Measurements from ENCODE around the gene NLRP6. TPM values are rescaled to one million over a fixed set of nuclear protein-coding genes. Genes with fewer than 3 reads are reported as not detected.

NLRP6 gene
- total and polyA plus RNA-seq, 2 of the 4 experiments (the other 2 are of a cell fraction), result not detected

DNA sequence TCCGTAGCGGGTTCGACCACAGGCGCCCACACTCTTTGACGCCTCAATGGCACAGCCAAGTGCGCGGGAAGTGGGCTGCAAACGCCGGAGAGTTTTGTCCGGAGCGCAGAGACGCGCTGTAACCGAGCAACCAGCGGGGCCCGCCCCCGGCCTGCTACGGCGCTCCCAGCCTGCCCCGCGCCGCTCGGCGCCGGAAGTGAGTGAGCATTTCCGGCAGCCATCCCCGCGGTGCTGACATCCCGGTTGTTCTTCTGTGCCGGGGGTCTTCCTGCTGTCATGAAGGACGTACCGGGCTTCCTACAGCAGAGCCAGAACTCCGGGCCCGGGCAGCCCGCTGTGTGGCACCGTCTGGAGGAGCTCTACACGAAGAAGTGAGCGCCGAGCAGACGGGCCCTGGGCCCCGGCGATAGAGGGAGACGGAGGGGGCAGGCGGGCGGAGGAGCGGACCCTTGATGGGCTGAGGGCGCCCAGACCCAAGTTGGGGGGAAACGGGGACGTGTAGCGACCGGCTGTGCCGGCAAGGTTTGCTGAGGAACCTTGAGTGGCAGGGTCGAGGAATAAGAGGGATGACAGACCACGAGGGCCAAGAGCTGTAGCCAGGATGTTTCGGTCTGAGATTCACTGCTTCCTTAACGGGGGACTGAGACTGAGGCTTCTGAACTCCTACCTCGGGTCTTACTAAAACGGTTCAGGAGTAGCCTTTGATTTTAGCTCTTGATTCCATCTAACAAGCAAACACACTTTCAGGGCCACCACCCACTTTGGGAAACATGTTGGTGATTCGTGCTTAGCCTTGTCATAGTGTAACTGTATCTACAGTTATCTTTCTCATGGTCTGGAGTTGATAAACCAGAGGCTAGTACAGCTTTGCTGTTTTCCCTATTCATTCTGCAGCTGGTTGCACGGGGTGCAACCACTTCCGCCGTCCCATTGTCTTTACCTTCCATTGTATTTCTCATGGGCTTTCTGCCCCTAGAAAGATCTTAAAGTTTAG, 41.1 kb upstream of the NLRP6 start, which contains the start of gene PSMD13:
PSMD13 (plus strand) TSS at position 203 of the 994 bp plus-strand sequence; CDS start at position 277, 74 bp downstream.
- Histone ChIP-seq H3K27ac (ENCODE audit: insufficient read depth, low read length) (peak within 1 kb of the TSS; percentile 85), H3K23ac (ENCODE audit: low read depth, low read length) (peak within 1 kb of the TSS; percentile 98), H4K20me1 (ENCODE audit: insufficient read depth, low read length) (peaks cover 11% of the 10 kb centered on the region), H3K14ac (replicated peaks; ENCODE audit: low read depth, low read length) (peak within 1 kb of the TSS; percentile 99), H3K9ac (ENCODE audit: low read depth, low read length) (peak within 1 kb of the TSS; percentile 87), H2AFZ (replicated peaks; ENCODE audit: low read length, poor library complexity) (peak within 1 kb of the TSS; percentile 98), H2BK15ac (ENCODE audit: low read depth, low read length) (0 out of 3 replicates have a peak within 1 kb of the TSS, but pooled peaks have one; percentile 30), H3K9me1 (ENCODE audit: insufficient read depth, low read length) (0 out of 2 replicates have a peak, but pooled peaks cover 5% of the 10 kb centered on the region), H3K79me1 (ENCODE audit: low read depth in 1 of 2, low read length in 2 of 2) (peaks cover 18 to 57% of the 10 kb centered on the region in 2 experiments), H3K4me1 (ENCODE audit: control insufficient read depth, insufficient read depth, low read length) (peaks cover 2% of the 10 kb centered on the region), H2BK5ac (ENCODE audit: low read depth, low read length, poor library complexity, severe bottlenecking) (peak within 1 kb of the TSS; percentile 84), H3K36me3 (ENCODE audit: control insufficient read depth, insufficient read depth, low read length) (peaks cover 8% of the 10 kb centered on the region; the same call in 1 of the 2 replicates), H4K91ac (ENCODE audit: insufficient read depth, low read depth, low read length) (peak within 1 kb of the TSS; percentile 68), H2AK5ac (ENCODE audit: low read depth, low read length) (peak within 1 kb of the TSS; percentile 84), H3K4ac (ENCODE audit: low read depth, low read length) (peak within 1 kb of the TSS; percentile 88), H3K4me3 (ENCODE audit: insufficient read depth, low read depth, low read length) (peak within 1 kb of the TSS; percentile 88), H3K27me3 (ENCODE audit: control insufficient read depth, insufficient read depth, low read length) (no peaks in the 10 kb centered on the region), H3K56ac (ENCODE audit: extremely low read depth, insufficient read depth, low read length) (peak within 1 kb of the TSS; percentile 86), H3K9me3 (ENCODE audit: control insufficient read depth, insufficient read depth, low read length) (no peaks in the 10 kb centered on the region), H4K8ac (ENCODE audit: low read depth in 2 of 2, low read length in 2 of 2) (peak within 1 kb of the TSS; percentile 83 to 92), H3K4me2 (ENCODE audit: low read depth, low read length) (peak within 1 kb of the TSS; percentile 98), H2BK20ac (ENCODE audit: low read depth, low read length) (no peak within 1 kb of the TSS), H4K5ac (ENCODE audit: low read depth, low read length) (peak within 1 kb of the TSS; percentile 72), H2BK120ac (ENCODE audit: low read depth, low read length) (peak within 1 kb of the TSS; percentile 49; the same call in 1 of the 2 replicates), H3K18ac (ENCODE audit: low read depth, low read length) (peak within 1 kb of the TSS; percentile 54), H2AK9ac (replicated peaks; ENCODE audit: low read depth, low read length, poor library complexity) (peak within 1 kb of the TSS; percentile 98)
- TF ChIP-seq FOS (IDR thresholded peaks at IDR 0.05; ENCODE audit: low read depth, low read length) (no peak), POLR2A (IDR thresholded peaks at IDR 0.05; ENCODE audit: low read depth, low read length) (peak; percentile 83), SMC3 (IDR thresholded peaks at IDR 0.05; ENCODE audit: low read depth, low read length) (no peak), RAD21 (IDR thresholded peaks at IDR 0.05; ENCODE audit: low read length) (no peak), MXI1 (IDR thresholded peaks at IDR 0.05; ENCODE audit: borderline replicate concordance, low read depth, low read length) (peak; percentile 34; the same call in 1 of the 2 replicates), MAFK (IDR thresholded peaks at IDR 0.05; ENCODE audit: low read depth, low read length) (no peak), NFE2L2 (IDR thresholded peaks at IDR 0.05; ENCODE audit: low read depth, low read length) (no peak; the same call in none of the 2 replicates), MAZ (IDR thresholded peaks at IDR 0.05; ENCODE audit: borderline replicate concordance, low read depth, low read length) (no peak; the same call in 1 of the 2 replicates), RCOR1 (IDR thresholded peaks at IDR 0.05; ENCODE audit: insufficient replicate concordance, low read length) (no peak), CHD1 (IDR thresholded peaks at IDR 0.05; ENCODE audit: low read depth, low read length) (peak; percentile 84; the same call in 1 of the 2 replicates), BHLHE40 (IDR thresholded peaks at IDR 0.05; ENCODE audit: low read depth, low read length) (no peak)
- TF ChIP-seq, protein P1, sequence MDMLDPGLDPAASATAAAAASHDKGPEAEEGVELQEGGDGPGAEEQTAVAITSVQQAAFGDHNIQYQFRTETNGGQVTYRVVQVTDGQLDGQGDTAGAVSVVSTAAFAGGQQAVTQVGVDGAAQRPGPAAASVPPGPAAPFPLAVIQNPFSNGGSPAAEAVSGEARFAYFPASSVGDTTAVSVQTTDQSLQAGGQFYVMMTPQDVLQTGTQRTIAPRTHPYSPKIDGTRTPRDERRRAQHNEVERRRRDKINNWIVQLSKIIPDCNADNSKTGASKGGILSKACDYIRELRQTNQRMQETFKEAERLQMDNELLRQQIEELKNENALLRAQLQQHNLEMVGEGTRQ (IDR thresholded peaks at IDR 0.05; ENCODE audit: low read depth, low read length), result no peak
- TF ChIP-seq, protein P2, sequence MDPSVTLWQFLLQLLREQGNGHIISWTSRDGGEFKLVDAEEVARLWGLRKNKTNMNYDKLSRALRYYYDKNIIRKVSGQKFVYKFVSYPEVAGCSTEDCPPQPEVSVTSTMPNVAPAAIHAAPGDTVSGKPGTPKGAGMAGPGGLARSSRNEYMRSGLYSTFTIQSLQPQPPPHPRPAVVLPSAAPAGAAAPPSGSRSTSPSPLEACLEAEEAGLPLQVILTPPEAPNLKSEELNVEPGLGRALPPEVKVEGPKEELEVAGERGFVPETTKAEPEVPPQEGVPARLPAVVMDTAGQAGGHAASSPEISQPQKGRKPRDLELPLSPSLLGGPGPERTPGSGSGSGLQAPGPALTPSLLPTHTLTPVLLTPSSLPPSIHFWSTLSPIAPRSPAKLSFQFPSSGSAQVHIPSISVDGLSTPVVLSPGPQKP (IDR thresholded peaks at IDR 0.05; ENCODE audit: borderline replicate concordance, low read depth, low read length), result no peak
- dilution Hi-C loops (cut with HindIII; ENCODE audit: low sequenced_read_pairs, unreplicated experiment), result no loop called here
- CTCF ChIA-PET, result no interaction called here
- DNase-seq, result peak; percentile 81
- intact Hi-C loops (cut with micrococcal nuclease), result no loop called here
- in situ Hi-C loops (cut with MboI; ENCODE audit: low sequenced_read_pairs), result no loop called here
- BruUV-seq (replicated peaks), result no TSS peak
- WGBS, 2 experiments (ENCODE audit: extremely low coverage in 2 of 2, insufficient read length in 1 of 2), result 1% methylated on average over 26 of the region's 62 CpGs; no CpG with 5 or more reads in 1 of the 2 experiments
- POLR2A ChIA-PET (ENCODE audit: unreplicated experiment), result interaction anchor here (0.7 kb wide), 2 partner anchors 12 to 114 kb away, joined by 3 to 4 read pairs; no protein-coding TSS in a partner anchor
- peak; percentile 89 for ATAC-seq (ENCODE audit: low read depth)
